SK-N-SH treated with all-trans-retinoic acid at 6 μM for 48 hours (cell line): Measurements from ENCODE around the gene ALDH3A1.
"Not testable (repeated sequence)": the region's sequence is repeated elsewhere in the genome, so short reads cannot be mapped to it uniquely, and the experiment has no call there.

Source experiments
- ATAC-seq: fragments of 200-7000 bp; cut with Tn5 transposase; 3 replicates; pipeline ENCODE4 v1.9.1; 2020; ENCODE audit warnings: mild to moderate bottlenecking, moderate library complexity
- ARNTL ChIP-seq: fragments of 450-650 bp; formaldehyde crosslinking; IDR thresholded peaks from 2 replicates; pipeline ENCODE4 v1.5.0; 2020; ENCODE audit warnings: low read depth, mild to moderate bottlenecking, moderate library complexity, borderline replicate concordance
- BACH2 ChIP-seq: fragments of 250-450 bp; sonication (Bioruptor Pico); IDR thresholded peaks from 2 replicates; pipeline ENCODE4 v1.9.0; 2021; ENCODE audit warnings: mild to moderate bottlenecking, borderline replicate concordance
- CSDC2 ChIP-seq: fragments of 250-450 bp; sonication (Bioruptor Pico); IDR thresholded peaks from 2 replicates; pipeline ENCODE4 v1.5.0; 2020; ENCODE audit warnings: mild to moderate bottlenecking, moderate library complexity
- CSRNP3 ChIP-seq: fragments of 250-450 bp; sonication (Bioruptor Pico); IDR thresholded peaks from 2 replicates; pipeline ENCODE4 v1.5.1; 2021; ENCODE audit warnings: mild to moderate bottlenecking, moderate library complexity
- ESRRG ChIP-seq: fragments of 250-450 bp; sonication (Bioruptor Pico); IDR thresholded peaks from 2 replicates; pipeline ENCODE4 v1.6.1; 2021; ENCODE audit warnings: mild to moderate bottlenecking
- GLIS3 ChIP-seq: fragments of 250-450 bp; sonication (Bioruptor Pico); IDR thresholded peaks from 2 replicates; pipeline ENCODE4 v1.5.0; 2020; ENCODE audit warnings: mild to moderate bottlenecking, moderate library complexity
- OSR1 ChIP-seq: fragments of 250-450 bp; sonication (Bioruptor Pico); IDR thresholded peaks from 2 replicates; pipeline ENCODE4 v1.8.0; 2022; ENCODE audit warnings: moderate library complexity, mild to moderate bottlenecking, inconsistent platforms
- PPARA ChIP-seq: fragments of 250-450 bp; sonication (Bioruptor Pico); IDR thresholded peaks from 2 replicates; pipeline ENCODE4 v1.5.0; 2020; ENCODE audit warnings: mild to moderate bottlenecking, borderline replicate concordance
- RARB ChIP-seq: fragments of 250-450 bp; sonication (Bioruptor Pico); IDR thresholded peaks from 2 replicates; pipeline ENCODE4 v1.8.0; 2021; ENCODE audit warnings: mild to moderate bottlenecking, moderate library complexity
- SNAI2 ChIP-seq: fragments of 250-450 bp; sonication (Bioruptor Pico); IDR thresholded peaks from 2 replicates; pipeline ENCODE4 v1.5.0; 2020; ENCODE audit warnings: mild to moderate bottlenecking, moderate library complexity
- TCF4 ChIP-seq: fragments of 250-450 bp; sonication (Bioruptor Pico); IDR thresholded peaks from 2 replicates; pipeline ENCODE4 v1.8.0; 2021; ENCODE audit warnings: mild to moderate bottlenecking, moderate library complexity, borderline replicate concordance
- TOX ChIP-seq: fragments of 250-450 bp; sonication (Bioruptor Pico); IDR thresholded peaks from 2 replicates; pipeline ENCODE4 v1.8.0; 2021; ENCODE audit warnings: mild to moderate bottlenecking, moderate library complexity, borderline replicate concordance
- TSHZ2 ChIP-seq: fragments of 250-450 bp; sonication (Bioruptor Pico); IDR thresholded peaks from 2 replicates; pipeline ENCODE4 v1.5.0; 2020; ENCODE audit warnings: mild to moderate bottlenecking, moderate library complexity
- ZC3H10 ChIP-seq: fragments of 250-450 bp; sonication (Bioruptor Pico); IDR thresholded peaks from 2 replicates; pipeline ENCODE4 v1.5.1; 2021; ENCODE audit warnings: mild to moderate bottlenecking, moderate library complexity
- ZFP3 ChIP-seq: fragments of 250-450 bp; sonication (Bioruptor Pico); IDR thresholded peaks from 2 replicates; pipeline ENCODE4 v1.5.0; 2020; ENCODE audit warnings: mild to moderate bottlenecking, moderate library complexity
- ZFP30 ChIP-seq: fragments of 450-650 bp; formaldehyde crosslinking; IDR thresholded peaks from 2 replicates; pipeline ENCODE4 v1.5.0; 2022; ENCODE audit warnings: mild to moderate bottlenecking, moderate library complexity
- ZNF565 ChIP-seq: fragments of 450-650 bp; formaldehyde crosslinking; conservative IDR thresholded peaks from 2 replicates; pipeline ENCODE4 v1.5.0; 2020; ENCODE audit warnings: low read depth, mild to moderate bottlenecking, moderate library complexity
- ZNF70 ChIP-seq: fragments of 450-650 bp; formaldehyde crosslinking; IDR thresholded peaks from 2 replicates; pipeline ENCODE4 v1.5.0; 2020; ENCODE audit warnings: mild to moderate bottlenecking, moderate library complexity
- ZNF8 ChIP-seq: fragments of 450-650 bp; formaldehyde crosslinking; IDR thresholded peaks from 2 replicates; pipeline ENCODE4 v1.5.0; 2020; ENCODE audit warnings: mild to moderate bottlenecking, moderate library complexity
- TF ChIP-seq, protein P1 (sequence below): fragments of 250-450 bp; sonication (Bioruptor Pico); IDR thresholded peaks from 2 replicates; pipeline ENCODE4 v1.5.1; 2020; ENCODE audit warnings: low read depth, mild to moderate bottlenecking, moderate library complexity
- TF ChIP-seq, protein P2 (sequence below): fragments of 250-450 bp; sonication (Bioruptor Pico); IDR thresholded peaks from 2 replicates; pipeline ENCODE4 v1.8.0; 2020; ENCODE audit warnings: mild to moderate bottlenecking, moderate library complexity, borderline replicate concordance
- TF ChIP-seq, protein P3 (sequence below): fragments of 250-450 bp; sonication (Bioruptor Pico); IDR thresholded peaks from 2 replicates; pipeline ENCODE4 v1.8.0; 2021; ENCODE audit warnings: low read depth, mild to moderate bottlenecking, moderate library complexity, borderline replicate concordance

Gene ALDH3A1

DNA sequence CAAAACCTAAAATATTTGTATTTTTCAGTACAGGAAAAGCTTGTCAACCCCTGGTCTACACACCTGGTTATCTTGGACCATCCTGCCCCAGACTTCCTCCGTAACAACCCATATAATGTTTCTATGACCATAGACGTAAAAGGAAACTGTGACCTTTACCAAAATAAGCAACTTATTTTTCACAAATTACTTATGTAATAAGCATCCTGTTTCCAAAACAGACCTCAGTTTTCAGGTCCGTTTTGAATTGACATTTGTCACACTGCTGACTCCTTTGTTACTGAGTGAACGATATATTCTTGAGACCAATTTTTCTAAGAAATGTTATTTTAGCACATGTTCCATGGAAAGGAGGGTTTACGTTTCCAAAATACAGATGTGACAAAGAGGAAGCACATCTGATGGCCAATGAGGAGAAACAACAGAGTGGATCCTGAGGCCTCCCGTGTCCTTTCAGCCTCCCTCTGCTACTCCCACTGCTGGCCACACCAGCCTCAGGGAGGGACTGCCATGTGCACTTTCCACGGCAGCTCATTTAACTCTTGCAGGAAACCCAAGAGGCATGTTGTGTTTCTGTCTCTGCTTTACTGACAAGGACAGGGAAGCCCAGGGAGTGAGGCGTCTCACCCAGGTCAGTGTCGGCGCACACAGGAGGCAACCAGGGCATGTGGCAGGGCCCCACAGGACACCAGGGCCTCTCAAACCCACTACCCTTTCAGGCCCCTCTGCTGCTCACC lies 20.1 kb upstream of the ALDH3A1 start:
- no peak for ATAC-seq
- TF ChIP-seq, protein P1, sequence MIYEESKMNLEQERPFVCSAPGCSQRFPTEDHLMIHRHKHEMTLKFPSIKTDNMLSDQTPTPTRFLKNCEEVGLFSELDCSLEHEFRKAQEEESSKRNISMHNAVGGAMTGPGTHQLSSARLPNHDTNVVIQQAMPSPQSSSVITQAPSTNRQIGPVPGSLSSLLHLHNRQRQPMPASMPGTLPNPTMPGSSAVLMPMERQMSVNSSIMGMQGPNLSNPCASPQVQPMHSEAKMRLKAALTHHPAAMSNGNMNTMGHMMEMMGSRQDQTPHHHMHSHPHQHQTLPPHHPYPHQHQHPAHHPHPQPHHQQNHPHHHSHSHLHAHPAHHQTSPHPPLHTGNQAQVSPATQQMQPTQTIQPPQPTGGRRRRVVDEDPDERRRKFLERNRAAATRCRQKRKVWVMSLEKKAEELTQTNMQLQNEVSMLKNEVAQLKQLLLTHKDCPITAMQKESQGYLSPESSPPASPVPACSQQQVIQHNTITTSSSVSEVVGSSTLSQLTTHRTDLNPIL (CRISPR knock-in tag) = no peak
- TF ChIP-seq ZNF8 (CRISPR knock-in tag) = no peak
- TF ChIP-seq BACH2 = no peak
- no peak for TF ChIP-seq ARNTL (CRISPR knock-in tag)
- TF ChIP-seq ZNF565 (CRISPR knock-in tag) = no peak
- TF ChIP-seq ZNF70 (CRISPR knock-in tag) = no peak
- TF ChIP-seq TSHZ2 (CRISPR knock-in tag) = no peak

DNA sequence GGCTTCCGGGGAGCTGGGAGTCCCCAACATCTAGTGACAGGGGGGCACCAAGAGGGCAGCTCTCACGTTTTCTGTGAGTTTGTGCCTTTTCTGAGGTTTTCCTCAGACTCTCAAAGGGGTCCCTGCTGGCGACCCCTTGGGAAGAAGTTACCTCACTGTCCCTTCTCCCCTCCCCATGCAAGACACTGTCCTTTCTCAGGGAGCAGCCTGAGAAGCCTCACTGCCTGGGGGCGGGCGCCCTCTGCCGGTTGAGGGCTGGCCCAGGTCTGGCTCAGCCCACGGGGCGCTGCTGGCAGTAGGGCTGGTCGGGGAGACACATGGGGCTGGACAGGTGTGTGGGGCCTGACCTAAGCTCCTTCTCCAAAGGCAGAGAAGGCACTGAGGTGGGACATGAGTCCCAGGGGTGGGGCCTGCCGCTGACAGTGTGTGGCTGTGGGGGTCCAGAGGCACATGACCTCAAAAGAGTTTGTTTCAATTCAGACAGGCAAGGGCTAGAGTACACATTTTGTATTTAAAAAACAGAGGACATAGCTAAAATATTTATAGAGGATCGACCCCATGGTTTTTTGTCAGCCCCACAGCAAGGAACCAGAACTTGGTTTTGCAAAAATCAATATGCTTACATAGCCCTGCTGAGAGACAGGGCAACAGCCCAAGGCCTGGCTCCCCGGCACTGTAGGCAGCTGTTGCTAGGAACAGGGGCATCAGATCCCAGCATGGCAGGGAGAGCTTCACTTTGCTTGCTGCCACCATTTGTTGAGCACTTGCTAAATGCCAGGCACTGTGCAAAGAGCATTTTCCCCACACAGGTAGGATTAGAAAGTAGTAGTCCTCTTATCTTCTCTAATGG lies 18.5 kb upstream of the ALDH3A1 start:
- TF ChIP-seq TOX (CRISPR knock-in tag) (no peak), ZC3H10 (CRISPR knock-in tag) (no peak), ZNF8 (CRISPR knock-in tag) (no peak), CSRNP3 (CRISPR knock-in tag) (no peak), GLIS3 (CRISPR knock-in tag) (no peak), ZNF565 (CRISPR knock-in tag) (no peak), ZFP3 (CRISPR knock-in tag) (no peak), CSDC2 (CRISPR knock-in tag) (no peak), TCF4 (no peak)
- TF ChIP-seq, protein P1 (CRISPR knock-in tag) = no peak
- peak; percentile 91 for ATAC-seq

DNA sequence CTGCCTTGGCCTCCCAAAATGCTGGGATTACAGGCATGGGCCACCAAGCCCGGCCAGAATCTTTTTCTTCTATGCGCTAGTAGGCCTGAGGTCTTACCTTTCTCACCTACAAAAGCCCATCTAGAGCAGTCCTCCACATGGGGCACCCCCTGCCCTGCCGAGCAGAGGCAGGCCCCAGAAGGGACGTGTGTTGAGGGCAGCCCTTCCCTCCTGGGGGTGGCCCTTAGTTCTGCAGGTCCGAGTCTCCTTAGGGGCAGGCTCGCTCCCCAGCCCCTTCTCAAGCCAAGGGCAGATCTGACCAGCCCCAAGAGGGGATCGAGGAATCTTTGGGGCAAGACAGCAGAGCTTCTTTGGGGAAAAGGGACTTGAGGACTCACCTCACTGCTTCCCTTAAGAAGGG lies 17.9 kb upstream of the ALDH3A1 start:
- no peak for TF ChIP-seq RARB (CRISPR knock-in tag)
- TF ChIP-seq PPARA (CRISPR knock-in tag) = no peak
- TF ChIP-seq, protein P1 (CRISPR knock-in tag) = no peak
- TF ChIP-seq OSR1 (CRISPR knock-in tag) = no peak
- TF ChIP-seq, protein P2, sequence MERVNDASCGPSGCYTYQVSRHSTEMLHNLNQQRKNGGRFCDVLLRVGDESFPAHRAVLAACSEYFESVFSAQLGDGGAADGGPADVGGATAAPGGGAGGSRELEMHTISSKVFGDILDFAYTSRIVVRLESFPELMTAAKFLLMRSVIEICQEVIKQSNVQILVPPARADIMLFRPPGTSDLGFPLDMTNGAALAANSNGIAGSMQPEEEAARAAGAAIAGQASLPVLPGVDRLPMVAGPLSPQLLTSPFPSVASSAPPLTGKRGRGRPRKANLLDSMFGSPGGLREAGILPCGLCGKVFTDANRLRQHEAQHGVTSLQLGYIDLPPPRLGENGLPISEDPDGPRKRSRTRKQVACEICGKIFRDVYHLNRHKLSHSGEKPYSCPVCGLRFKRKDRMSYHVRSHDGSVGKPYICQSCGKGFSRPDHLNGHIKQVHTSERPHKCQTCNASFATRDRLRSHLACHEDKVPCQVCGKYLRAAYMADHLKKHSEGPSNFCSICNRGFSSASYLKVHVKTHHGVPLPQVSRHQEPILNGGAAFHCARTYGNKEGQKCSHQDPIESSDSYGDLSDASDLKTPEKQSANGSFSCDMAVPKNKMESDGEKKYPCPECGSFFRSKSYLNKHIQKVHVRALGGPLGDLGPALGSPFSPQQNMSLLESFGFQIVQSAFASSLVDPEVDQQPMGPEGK (CRISPR knock-in tag) = no peak
- TF ChIP-seq, protein P3, sequence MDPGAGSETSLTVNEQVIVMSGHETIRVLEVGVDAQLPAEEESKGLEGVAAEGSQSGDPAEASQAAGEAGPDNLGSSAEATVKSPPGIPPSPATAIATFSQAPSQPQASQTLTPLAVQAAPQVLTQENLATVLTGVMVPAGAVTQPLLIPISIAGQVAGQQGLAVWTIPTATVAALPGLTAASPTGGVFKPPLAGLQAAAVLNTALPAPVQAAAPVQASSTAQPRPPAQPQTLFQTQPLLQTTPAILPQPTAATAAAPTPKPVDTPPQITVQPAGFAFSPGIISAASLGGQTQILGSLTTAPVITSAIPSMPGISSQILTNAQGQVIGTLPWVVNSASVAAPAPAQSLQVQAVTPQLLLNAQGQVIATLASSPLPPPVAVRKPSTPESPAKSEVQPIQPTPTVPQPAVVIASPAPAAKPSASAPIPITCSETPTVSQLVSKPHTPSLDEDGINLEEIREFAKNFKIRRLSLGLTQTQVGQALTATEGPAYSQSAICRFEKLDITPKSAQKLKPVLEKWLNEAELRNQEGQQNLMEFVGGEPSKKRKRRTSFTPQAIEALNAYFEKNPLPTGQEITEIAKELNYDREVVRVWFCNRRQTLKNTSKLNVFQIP (CRISPR knock-in tag) = no peak
- no peak for TF ChIP-seq ZFP30
- no peak for TF ChIP-seq SNAI2 (CRISPR knock-in tag)
- no peak for TF ChIP-seq ESRRG
- TF ChIP-seq ZFP3 (CRISPR knock-in tag) = no peak
- TF ChIP-seq ARNTL (CRISPR knock-in tag) = no peak
- TF ChIP-seq GLIS3 (CRISPR knock-in tag) = no peak
- no peak for ATAC-seq

DNA sequence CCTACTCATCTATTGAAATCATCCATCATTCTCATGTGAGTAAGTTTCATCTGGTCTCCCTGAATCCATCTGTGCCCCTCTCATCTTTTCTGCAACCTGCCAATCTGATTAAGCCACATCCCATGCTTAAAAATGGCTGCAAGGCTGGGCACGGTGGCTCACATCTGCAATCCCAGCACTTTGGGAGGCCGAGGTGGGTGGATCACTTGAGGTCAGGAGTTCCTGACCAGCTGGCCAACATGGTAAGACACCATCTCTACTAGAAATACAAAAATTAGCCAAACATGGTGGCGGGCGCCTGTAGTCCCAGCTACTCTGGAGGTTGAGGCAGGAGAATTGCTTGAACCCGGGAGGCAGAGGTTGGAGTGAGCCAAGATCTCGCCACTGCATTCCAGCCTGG lies 15.9 kb upstream of the ALDH3A1 start:
- ATAC-seq = not testable (repeated sequence)
